GM12873 (cell line): ENCODE measurements around the gene AREL1.

Source experiments
- TF ChIP-seq, protein P1 (sequence below): IDR thresholded peaks from 2 replicates; pipeline ENCODE4 v1.5.1; 2012; ENCODE audit warnings: low read depth, mild to moderate bottlenecking, moderate library complexity, low read length, control low read depth; ENCODE audit not compliant: insufficient read depth; ENCODE audit errors: missing control alignments

Gene AREL1

GRCh38 chr14:74650927-74651686, 61.8 kb downstream of the AREL1 start:
- TF ChIP-seq, protein P1, sequence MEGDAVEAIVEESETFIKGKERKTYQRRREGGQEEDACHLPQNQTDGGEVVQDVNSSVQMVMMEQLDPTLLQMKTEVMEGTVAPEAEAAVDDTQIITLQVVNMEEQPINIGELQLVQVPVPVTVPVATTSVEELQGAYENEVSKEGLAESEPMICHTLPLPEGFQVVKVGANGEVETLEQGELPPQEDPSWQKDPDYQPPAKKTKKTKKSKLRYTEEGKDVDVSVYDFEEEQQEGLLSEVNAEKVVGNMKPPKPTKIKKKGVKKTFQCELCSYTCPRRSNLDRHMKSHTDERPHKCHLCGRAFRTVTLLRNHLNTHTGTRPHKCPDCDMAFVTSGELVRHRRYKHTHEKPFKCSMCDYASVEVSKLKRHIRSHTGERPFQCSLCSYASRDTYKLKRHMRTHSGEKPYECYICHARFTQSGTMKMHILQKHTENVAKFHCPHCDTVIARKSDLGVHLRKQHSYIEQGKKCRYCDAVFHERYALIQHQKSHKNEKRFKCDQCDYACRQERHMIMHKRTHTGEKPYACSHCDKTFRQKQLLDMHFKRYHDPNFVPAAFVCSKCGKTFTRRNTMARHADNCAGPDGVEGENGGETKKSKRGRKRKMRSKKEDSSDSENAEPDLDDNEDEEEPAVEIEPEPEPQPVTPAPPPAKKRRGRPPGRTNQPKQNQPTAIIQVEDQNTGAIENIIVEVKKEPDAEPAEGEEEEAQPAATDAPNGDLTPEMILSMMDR: no peak

DNA sequence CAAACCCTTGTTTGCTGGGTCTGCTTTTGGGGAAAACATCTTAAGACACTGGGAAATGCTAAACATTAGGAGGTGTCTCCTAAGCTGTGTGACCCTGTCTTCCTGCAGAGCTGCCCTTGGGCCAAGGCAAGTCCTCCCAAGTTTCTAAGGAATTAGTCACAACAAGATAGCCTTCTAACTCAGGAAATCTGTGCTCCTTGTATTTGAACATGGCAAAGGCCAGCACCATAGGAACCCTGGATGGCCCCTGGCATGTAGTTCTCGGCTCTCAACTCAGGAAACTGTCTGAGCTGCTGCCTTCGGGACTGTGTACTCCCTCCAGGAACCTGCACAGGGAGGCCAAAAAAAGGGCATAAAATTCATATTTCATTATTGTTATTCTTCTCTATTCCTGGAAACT, 63.2 kb downstream of the AREL1 start:
- TF ChIP-seq, protein P1: no peak

DNA sequence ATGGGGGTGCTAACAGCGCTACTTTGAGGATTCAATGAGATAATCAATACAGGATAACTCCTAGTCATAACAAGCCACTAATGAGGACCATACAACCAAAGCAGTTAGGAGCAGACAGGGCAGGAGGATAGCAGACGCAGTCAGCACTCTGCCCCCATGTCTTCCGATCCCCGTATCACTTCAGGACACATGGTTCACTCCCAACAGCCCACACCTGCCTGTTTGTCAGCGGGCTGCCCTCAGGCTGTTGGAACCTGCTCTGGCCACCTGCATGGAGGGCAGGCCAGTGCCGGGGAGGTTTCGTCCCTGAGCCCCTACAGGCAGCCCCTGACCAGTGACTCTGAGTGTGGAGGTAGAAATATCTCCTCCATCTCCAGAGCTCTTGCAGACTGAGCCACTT, 63.7 kb downstream of the AREL1 start:
- TF ChIP-seq, protein P1: no peak

DNA sequence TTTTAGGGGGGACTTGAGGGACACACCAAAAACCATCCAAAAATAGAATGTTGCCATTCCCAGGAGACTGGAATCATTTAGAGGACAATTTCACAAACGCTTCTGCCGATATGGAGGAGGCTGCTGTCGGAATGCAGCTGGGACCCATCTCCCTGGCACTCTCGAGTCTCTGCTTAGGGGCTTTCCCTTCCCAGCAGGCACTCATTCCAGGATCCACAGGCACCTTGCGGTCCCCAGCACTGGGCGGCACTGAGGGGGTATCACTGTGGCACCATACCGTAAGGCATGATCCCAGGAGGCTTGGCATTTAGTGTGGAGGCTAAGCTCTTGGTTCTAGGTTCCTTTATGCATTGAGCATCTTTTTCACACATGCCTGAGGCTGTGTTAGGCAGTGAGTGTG, 64.3 kb downstream of the AREL1 start:
- TF ChIP-seq, protein P1: no peak

GRCh38 chr14:74647678-74648461, 65.0 kb downstream of the AREL1 start:
- TF ChIP-seq, protein P1: no peak

- TF ChIP-seq, protein P1: no peak
These were observed 65.7 kb downstream of the AREL1 start for GRCh38 chr14:74647061-74647677.
